Kidney glomerular epithelial cell (primary cell): ENCODE measurements around the gene ATAT1.

ENCODE experiments used
- DNase-seq: peaks from one replicate; lab custom pipeline; 2025; lab: John Stamatoyannopoulos, UW

ATAT1 gene

DNA sequence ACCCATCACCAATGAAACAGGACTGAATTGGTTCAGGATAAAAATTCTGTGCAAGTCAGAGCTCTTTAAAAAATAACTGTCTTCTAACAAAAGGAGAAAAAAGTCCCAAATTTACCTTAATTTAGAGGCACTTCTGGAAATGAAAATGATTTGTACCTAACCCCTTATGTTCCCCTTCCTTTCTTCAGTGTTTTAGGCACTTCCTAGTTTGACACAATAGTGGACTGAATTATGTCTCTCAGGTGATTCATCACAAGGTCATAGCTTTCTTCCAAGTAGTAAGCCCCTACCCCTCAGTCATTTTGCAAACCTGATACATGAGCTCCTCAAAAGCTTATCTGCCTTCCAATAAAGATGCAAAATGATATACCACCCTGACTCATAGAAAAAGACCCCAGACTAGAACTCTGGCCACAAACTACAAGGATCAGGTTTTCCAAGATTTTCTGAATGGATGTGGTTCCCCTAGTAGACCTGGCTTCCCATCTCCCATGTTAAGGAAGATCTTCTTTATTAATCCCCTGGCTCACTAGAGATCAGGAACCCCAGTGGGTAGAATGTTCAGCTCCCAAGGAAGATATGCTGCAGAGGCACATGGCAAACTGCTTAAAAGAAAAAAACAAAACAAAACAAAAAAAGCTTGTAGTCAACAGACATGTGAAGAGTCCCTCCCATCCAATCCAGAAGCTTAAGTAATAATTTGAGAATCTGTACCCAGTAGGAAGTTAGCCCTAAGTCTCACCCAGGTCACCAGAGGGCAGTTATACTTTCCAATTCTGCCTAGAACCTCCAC lies 13.2 kb upstream of the ATAT1 start:
- peak; percentile 11 for DNase-seq

DNA sequence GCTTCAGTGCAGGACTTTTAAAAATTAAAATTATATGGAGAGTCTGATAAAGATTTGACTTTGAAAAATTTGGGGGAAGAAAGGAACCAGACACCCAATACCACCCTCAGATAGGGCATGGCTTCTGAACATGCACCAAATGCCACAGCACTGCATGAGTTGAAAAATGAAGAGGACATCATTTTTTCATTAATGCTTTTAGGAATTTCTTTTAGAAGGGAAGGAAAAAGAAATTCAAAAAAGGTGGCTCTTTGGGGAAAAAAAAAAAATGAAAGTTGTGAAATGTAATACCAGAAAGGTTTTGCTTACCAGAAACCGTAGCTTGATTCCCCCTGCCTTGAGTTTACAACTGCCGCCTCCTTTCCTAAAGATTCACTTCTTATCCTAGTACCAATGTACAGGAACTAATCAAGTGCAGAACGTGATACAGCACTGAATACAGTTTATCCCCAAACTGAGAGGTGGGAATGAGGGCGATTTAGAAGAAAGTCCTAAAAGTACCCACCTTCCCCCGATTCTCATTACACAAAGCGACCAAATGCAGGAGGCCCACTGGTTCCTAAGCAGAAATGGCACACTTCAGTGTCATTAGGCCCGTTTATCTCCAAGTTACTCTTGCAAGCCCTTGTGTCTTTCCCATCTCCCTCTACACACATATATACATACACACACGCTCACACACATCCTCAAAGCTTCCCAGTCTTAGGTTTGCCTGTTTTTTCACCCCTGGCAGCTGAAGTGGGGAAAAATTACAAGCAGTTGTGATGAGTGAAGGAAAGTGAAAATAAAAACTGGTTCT lies 12.4 kb upstream of the ATAT1 start:
- no peak for DNase-seq

DNA sequence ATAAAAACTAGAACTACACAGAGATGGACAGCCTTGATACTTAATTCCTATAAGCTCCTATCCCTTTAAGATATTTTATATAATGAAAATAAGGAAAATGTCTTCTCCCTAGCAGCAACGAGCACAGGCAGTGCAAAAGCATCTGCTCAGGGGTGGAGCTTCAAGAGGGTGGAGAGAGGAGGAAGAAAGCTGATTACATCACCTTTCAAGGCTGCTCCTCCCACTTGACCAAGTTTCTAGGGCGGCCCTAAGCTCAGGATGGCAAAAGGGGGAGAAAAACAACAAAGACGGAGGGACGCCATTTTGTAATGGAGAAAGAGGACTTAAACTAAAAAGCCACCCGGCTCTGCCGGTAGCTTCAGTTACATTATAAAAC lies 11.8 kb upstream of the ATAT1 start:
- DNase-seq: peak; percentile 95

DNA sequence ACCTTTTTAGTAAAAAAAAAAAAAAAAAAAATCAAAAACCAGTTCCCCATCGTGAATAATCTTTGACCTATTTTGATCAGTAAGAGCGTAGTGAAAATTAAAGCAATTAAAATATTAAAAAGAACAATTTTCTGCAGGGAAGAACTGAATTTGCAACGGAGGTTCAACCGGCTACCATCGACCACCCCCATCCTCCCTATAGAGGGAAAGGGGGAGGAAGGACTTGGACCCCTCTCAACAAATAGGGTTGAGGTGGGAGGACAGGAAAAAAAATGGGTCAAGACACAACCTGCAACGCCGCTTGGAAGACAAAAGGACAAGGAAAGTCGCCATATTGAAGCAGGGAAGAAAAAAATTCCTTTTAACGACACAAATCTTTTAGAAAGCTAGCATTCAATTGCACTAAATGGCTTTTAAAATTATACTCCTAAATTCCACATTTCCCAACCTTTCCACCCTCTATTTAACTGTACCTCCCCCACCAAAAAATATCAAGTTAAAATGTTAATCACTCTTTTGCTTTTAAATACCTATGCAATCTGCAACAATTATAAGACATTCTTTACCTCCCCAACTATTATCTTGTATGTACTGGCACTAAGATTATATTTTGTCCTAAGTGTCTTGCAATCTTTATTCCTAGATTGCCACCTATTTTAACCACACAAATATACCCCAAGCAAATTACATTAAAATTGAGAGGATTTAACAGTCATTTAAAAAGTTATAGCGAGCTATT lies 11.3 kb upstream of the ATAT1 start:
- DNase-seq: peak; percentile 85

DNA sequence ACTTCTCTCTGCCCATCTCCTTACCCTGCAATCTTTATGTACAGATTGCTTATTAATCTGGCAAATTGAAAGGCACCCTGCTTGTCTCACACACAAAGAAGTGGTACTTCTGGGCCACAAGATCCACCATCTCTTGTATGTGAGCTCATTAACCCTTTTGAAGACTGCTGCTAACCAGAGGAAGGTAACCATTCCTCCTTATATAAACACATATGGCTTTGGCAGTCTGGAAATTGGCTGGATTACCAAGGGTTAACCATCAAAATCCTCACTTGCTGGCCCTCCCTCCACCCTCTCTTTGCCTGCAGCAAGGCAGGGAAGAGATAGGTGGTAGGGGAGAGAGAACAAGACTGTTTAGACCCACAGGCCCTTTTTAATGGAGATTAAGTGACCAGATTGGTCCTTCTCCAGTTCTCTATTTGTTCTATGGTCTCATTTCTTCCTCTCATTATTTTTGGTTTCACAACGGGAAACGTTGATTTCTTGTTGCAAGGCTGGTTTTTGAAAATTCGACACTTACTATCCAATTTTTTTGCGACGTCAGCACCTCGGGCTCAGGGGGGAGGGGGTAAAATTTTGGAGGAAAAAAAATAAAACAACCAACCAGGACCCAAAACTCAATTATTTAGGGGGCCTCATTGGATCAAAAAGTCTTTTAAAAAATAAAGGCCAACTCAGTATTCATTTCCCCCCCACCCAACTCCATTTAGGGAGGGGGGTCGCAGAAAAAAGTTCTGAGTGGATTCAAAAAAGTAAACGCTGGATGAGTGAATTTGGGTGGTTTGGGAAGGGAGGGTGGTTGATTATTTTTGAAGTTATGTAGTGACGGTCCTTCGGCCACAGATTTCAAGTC lies 10.5 kb upstream of the ATAT1 start:
- peak; percentile 14 for DNase-seq

DNA sequence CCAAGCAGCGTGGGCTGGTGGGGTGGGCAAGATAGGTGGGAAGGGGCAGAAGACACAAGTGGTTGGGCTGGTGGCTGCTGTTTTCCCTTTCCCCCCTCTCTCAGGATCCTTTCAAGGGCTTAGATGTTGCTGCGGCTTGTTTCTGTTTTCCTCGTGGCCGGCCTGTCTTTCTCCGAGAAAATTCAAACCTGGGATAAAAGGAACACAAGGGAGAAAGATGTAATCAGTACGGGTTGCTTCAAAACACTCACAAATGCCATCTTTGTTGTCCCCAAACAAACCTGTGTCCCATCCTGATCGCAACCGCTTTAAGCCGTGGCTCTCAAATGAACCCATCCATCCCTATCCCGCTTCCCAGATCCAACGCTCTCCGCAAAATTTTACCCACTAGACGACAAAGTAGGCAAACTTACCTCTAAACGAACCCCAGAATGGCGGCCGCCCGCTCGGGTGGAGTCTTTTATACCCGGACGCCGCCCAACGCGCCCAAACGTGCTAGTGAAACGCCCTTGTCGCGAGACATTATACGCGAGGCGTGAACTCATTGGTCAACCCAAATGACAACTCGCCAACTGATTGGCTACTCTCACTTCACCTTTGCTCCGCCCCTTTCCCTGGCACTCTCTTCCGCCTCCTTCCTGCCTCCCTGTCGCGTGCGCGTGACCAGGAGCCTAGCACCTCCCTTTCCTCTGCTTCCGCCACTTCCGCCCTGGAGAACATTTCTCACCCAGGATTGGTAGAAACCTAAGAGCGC lies 9.7 kb upstream of the ATAT1 start, which contains the start of gene PPP1R10:
Gene PPP1R10, minus strand, starts transcription at position 433 of the 754 bp plus-strand sequence. CDS start 7,299 bp downstream, outside the sequence.
- DNase-seq: peak; percentile 100

DNA sequence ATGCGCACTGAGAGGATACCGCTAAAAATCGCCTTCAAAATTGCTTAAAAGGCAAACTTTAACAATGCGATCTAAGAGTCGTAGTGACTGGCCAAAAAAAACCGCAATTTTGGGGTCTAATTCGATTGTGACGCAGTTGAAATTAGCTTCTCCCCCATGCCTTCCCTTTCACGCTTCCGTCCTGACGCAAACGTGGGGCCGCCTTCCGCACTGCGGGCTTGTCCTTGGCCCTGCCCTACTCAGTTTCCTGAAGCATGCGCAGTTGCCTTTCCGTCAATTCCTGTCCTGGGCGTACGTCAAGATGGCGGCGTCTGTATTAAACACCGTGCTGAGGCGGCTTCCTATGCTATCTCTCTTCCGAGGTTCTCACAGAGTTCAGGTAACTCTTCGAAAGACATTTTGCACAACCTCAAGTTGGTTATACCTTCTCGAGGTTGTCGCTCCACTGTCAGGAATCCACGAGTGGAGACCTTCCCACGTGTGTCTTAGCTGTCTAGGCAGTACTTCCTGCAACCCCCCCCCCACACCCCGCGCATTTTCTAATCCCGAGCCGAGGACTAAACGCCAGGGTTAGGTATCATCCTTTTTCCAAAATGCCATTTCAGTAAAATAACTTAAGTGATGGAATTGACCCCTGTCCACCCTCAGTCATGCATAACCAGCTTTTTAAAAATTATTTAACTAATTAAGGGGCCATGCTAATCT lies 9.0 kb upstream of the ATAT1 start, which contains the start of gene MRPS18B:
Gene MRPS18B, plus strand, starts transcription at position 276 of the 705 bp plus-strand sequence. Its CDS starts 26 bp downstream, at position 302.
- peak; percentile 99 for DNase-seq

DNA sequence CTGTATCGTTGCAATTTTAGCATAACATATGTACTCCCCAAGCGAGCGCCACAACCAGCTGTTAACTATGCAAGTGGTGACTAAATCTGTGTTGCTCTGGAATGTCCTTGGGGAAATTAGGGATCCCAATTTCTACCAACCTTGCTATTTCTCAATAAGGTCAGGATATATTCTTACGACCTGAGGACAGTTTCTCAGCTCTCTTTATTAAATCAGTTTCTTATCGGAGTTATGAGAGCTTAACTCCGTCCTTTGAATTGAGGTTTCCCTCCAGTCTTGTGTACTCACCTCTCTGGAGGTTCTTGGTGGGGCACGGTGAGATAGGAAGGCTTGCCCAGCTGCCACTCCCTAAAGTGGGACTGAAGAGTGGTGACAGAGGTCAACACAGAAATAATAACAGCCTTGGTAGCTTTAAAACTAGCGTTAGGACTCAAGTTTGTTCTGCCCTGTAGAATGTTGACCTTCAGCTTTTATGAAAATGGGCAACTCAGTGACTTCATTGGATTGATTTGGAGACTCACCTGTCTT lies 8.3 kb upstream of the ATAT1 start:
- peak; percentile 64 for DNase-seq

DNA sequence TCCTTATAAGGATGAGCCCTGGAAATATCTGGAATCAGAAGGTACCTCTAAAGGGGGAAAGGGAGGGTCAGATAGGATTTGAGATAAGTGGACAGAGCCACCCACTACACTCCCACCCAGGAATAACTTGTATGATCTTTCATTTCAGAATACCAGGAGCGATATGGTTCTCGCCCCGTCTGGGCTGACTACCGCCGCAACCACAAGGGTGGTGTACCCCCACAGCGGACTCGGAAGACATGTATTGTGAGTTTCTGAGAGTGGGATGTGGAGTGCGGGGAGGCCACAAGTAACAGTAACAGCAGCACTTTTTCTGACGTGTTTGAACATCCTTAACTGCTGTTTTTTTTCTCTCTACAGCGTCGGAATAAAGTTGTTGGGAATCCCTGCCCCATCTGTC lies 7.1 kb upstream of the ATAT1 start:
- DNase-seq: no peak

DNA sequence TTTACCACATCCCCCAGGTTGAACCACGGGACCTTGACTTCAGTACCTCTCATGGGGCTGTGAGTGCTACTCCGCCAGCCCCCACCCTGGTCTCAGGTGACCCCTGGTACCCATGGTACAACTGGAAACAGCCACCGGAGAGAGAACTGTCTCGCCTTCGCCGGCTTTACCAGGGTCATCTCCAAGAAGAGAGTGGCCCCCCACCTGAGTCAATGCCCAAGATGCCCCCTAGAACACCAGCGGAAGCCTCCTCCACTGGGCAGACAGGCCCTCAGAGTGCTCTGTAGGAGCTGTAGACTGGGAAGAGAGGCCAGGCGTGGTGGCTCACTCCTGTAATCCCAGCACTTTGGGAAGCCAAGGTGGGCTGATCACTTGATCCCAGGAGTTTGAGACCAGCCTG lies 1.2 kb upstream of the ATAT1 start:
- no peak for DNase-seq

DNA sequence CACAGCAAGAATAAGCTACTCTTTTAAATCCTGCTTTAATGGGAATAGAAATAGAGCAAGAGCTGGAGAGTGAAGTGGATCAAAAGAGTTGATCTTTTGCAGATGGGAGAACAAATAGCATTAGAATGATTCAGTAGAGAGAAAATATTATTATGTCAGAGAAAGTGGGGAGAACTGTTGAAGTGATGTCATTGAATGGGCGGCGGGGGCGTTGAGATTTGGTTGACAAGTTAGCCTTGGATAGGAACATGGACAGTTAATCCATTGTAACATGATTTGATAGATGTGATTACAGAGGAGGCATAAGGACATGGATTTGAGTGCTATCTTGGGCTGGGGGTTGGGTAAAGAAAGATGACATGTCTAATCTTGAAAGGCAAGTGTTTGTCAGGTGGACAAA lies 9.2 kb downstream of the ATAT1 start:
- DNase-seq: no peak

DNA sequence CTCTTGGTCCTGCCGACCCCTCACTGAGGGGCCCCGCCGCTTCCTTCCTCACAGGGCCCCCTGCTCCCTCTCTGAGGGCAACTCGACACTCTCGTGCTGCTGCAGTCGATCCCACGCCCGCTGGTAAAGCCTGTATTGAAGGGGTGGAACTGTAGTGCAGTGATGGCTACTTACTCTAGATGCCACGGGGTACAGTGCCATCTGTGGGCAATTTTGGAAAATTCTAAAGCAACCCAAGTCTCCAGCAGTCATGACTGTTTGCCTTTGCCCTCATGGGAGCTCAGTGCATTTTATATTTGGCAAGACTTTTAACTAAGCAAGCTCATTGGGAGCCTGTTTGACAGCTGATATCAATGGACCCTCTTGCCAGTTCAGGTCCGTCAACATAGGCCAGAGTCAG lies 13.8 kb downstream of the ATAT1 start:
- no peak for DNase-seq

DNA sequence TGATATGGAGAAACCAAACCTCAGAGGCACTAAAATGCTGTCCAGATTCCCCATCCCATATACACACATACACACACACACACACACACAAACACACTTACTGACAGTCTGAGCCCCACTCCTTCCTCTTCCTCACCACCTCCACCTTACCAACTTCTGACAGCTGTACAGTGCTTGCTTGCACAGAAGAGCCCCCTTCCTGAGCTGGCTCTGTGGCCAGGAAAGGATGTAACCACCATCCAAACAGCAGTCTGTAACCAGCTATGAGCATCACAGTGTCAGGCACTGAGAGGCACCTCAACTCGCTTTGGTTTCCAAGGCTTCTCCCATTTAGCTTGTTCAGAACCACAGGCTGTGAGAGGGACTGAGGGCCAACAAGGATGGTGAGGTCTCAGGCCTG lies 14.4 kb downstream of the ATAT1 start:
- no peak for DNase-seq

DNA sequence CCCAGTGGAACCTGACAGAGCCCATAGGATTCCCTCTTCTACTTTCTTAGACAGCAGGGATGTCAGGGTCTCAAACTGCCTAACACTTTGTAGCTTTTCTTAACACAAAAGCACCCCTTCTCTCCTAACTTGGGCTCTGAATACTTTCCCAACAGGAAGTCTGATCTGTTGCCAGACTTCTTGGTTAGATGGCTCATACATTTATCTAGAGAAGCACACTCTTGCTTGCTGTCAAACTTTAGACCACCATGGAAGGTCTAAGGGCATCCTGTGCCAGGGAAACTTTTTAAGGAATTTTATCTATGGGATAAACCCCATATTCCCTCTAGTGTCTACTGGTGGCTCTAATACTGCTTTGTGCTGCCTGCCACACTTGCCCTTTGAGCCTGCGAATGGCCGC lies 17.0 kb downstream of the ATAT1 start:
- DNase-seq: no peak

DNA sequence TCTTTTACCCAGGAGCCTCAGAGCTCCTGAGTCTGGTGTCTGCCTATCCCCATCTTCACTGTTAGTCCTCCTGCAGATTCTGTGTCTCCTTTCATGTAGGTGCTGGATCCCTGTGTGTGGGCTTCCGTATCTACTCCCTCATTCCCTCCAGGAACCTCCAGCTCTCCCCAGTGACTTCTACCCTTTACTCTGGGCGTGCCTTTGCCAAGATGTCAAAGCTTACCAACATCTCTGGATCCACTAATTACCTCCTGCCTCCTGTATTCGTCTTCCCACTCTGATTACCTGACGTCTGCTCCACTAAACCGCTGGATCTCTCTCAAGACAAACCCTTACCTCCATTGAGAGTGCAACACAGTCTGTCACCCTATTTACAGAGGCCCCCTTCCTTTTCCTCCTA lies 18.1 kb downstream of the ATAT1 start:
- no peak for DNase-seq

DNA sequence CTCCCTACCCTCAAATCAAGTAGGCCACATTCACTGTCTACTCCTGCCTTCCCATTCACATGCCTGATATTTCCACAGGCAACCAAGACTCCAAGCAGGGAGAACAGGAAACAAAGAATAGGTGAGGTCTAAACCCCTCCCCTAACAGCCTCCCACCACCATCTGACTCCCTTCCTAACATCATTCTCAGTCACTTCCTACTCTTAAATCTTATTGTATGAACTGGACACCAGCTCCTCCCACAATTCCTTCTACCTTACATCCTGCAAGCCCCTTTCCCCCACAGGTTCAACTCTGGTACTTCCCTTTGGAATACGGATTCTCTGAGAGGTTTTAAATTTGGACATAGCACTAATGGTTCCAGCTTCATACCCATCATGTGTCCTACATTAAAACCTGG lies 19.3 kb downstream of the ATAT1 start:
- DNase-seq: no peak

DNA sequence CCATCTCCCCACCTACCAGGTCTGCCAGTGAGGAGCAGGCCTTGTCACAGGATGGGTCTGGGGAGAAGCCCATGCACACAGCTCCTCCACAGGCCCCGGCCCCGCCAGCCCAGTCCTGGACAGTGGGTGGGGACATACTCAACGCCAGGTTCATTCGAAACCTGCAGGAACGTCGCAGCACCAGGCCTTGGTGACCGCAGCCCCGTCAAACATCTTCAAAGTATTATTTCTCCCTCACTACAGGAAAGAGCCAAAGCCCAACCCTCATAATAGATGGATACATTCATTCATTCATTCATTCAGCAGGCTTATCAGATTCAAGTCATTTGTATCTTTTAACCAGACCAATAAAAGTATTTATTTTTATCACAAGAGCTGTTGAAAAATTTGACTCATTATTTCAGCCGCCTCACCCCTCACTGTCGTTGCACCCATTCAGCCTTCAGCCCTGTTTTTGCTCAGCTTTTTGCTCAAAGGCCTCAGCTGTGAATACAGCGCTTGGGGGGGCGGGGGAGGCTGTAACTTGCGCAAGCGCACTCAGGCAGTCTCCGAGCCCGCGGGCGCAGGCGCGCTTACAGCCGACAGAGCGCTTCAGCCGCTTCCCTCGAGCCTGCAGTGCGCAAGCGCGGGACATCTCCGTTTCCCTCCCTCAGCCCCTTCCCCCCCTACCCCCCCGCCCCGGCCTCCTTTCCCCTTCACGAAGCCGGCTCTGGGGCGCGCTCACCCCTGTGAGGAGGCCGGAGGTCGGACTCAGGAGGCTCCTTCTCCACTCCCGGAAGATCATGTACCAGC lies 20.0 kb downstream of the ATAT1 start, which contains the start of gene C6orf136:
Gene C6orf136, plus strand, starts transcription at position 684 of the 792 bp plus-strand sequence. Its CDS starts 99 bp downstream, at position 783.
- DNase-seq: peak; percentile 90

DNA sequence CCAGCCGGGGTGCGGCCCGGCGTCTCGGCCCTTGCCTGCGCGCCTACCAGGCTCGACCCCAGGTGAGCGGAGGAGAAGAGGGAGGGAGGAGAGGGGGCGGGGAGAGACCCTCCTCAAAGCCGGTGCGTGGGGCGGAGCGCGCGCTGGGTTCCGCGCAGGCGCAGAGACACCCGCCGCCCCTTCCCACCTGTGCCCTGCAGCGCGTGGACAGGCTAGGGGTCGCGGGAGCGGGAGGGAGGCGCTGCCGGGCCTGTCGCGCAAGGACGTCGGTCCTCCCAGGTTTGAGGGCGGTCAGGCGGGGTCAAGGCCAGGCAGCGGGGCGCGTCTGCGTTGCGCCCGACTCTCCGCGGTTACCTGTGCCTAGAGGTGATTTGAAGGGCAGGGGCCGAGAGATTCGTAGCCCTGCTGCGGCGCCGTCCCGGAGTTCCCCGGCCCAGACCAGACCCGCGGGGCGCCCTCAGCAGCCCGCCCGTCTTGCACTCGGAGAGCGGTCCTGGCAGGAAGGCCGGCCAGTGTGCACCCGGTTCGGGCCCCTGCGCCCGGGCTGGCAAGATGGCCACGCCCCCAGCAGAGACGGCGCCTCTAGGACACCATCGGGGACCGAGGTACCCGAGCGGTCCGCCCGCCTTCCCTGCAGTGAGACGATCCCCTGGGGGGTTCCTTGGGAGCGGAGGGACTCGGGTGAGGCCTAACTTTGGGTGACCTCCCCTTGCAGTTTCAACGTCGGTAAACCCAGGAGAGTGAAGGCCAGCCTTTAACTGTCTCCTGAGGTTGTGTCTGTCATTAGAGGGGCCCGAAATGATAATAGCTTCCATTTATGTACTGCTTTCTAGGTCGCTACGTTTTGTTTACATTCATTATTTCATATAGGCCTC lies 20.8 kb downstream of the ATAT1 start:
- peak; percentile 55 for DNase-seq
